Suprapubic skin (tissue), 4 donors: ENCODE results near the gene CDK2.

Experiments used
- CTCF ChIP-seq, 2 donors: fragments of 200-600 bp in 1 of 2; fragments of 450-650 bp in 1 of 2; sonication (generic) in 1 of 2; IDR thresholded peaks; one replicate each; pipeline ENCODE4 v1.5.1; 2016 to 2019; ENCODE audit warnings: antibody characterized with exemption in 2 of 2, mild to moderate bottlenecking in 1 of 2, moderate library complexity in 1 of 2
- EP300 ChIP-seq: sonication (generic); formaldehyde crosslinking; IDR thresholded peaks from one replicate; pipeline ENCODE4 v1.6.1; 2017; ENCODE audit warnings: antibody characterized with exemption
- POLR2AphosphoS5 ChIP-seq, 3 donors: sonication (generic); formaldehyde crosslinking; IDR thresholded peaks; one replicate each; pipeline ENCODE4 v1.6.1; 2017; ENCODE audit warnings: antibody characterized with exemption in 3 of 3

DNA sequence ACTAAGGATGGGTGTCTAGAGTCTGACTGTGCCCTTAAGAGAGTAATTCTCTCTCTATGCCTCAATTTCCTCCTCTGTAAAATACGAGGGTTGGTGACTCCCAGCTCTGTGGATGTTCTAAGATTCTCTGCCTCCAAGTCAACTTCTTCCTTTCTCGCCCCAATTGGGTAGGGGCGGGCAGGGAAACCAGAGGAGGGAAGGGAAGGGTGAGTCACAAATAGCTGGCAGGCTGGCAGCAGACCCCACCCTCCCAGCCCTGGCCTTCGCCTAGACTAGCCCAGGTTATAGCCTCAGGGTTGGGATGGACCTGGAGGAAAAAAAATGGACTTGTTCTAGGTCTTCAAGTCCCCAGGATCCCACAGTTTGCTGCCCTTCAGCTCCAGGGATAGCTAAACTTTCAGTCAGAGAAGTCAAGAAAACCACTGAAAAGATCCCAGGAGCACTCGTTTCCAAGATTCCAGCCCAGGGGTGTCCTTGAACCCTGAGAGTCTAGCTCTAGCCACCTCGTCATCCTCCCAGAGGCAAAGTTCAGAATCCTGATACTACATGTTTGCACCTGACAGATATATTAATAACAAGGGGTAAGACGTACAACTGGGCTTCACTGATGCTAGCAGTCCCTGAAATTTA lies 33.3 kb upstream of the CDK2 start:
- TF ChIP-seq CTCF (IDR thresholded peaks at IDR 0.05) = no peak
- no peak for TF ChIP-seq POLR2AphosphoS5 (IDR thresholded peaks at IDR 0.05)
- TF ChIP-seq EP300 = no peak
